SK-N-MC (cell line): Measurements from ENCODE around the gene WFDC5.

Source experiments
- EZH2 ChIP-seq: fragments of 200-600 bp; sonication (generic); IDR thresholded peaks from one replicate; pipeline ENCODE4 v1.6.1; 2017; ENCODE audit warnings: antibody characterized with exemption
- POLR2AphosphoS5 ChIP-seq: IDR thresholded peaks from 2 replicates; pipeline ENCODE4 v1.6.1; 2012; ENCODE audit warnings: mild to moderate bottlenecking, low read depth, low read length, borderline replicate concordance

GRCh38 chr20:45094864-45095574 is 20.0 kb downstream of the WFDC5 start:
- TF ChIP-seq POLR2AphosphoS5 (no peak), EZH2 (no peak)
